NCI-H1417 (cell line): Measurements from ENCODE around the gene G6PC2.
"Not testable (repeated sequence)": the region's sequence is repeated elsewhere in the genome, so short reads cannot be mapped to it uniquely, and the experiment has no call there.

ENCODE experiments used
- DNase-seq, 3 experiments: peaks; one replicate each; lab custom pipeline; 2025; lab: John Stamatoyannopoulos, UW

Gene G6PC2

GRCh38 chr2:168907940-168908662 is 7.0 kb downstream of the G6PC2 start:
- DNase-seq: no peak

- DNase-seq: no peak
Observed at GRCh38 chr2:168910330-168910729, 9.2 kb downstream of the G6PC2 start.

GRCh38 chr2:168912466-168912865 is 11.4 kb downstream of the G6PC2 start:
- no peak for DNase-seq

- no peak for DNase-seq
Observed at GRCh38 chr2:168912901-168913369, 11.8 kb downstream of the G6PC2 start.

GRCh38 chr2:168913495-168913894 is 12.4 kb downstream of the G6PC2 start:
- DNase-seq: no peak

GRCh38 chr2:168915441-168916330 is 14.6 kb downstream of the G6PC2 start:
- DNase-seq: no peak

GRCh38 chr2:168916331-168916675 is 15.2 kb downstream of the G6PC2 start:
- DNase-seq: peak in 1 of 3 experiments; percentile 36

GRCh38 chr2:168920504-168921157 is 19.5 kb downstream of the G6PC2 start:
- peak in 2 of 3 experiments; percentile 27 to 35 for DNase-seq

GRCh38 chr2:168926621-168927386 is 25.7 kb downstream of the G6PC2 start:
- DNase-seq: no peak

GRCh38 chr2:168928113-168928831 is 27.2 kb downstream of the G6PC2 start:
- DNase-seq: peak in 1 of 3 experiments; percentile 0

GRCh38 chr2:168929031-168929430 is 27.9 kb downstream of the G6PC2 start:
- no peak for DNase-seq

GRCh38 chr2:168930242-168930641 is 29.2 kb downstream of the G6PC2 start:
- no peak for DNase-seq

GRCh38 chr2:168932174-168932573 is 31.1 kb downstream of the G6PC2 start:
- DNase-seq: not testable (repeated sequence)

GRCh38 chr2:168934826-168935225 is 33.7 kb downstream of the G6PC2 start:
- no peak for DNase-seq

- no peak for DNase-seq
Observed at GRCh38 chr2:168935810-168936581, 34.9 kb downstream of the G6PC2 start.

GRCh38 chr2:168939061-168939460 is 38.0 kb downstream of the G6PC2 start:
- DNase-seq: no peak

GRCh38 chr2:168939918-168940317 is 38.8 kb downstream of the G6PC2 start:
- no peak for DNase-seq

GRCh38 chr2:168941297-168941696 is 40.2 kb downstream of the G6PC2 start:
- DNase-seq: no peak

- no peak for DNase-seq
Observed at GRCh38 chr2:168944065-168944464, 43.0 kb downstream of the G6PC2 start.

- no peak for DNase-seq
Observed at GRCh38 chr2:168945508-168945907, 44.4 kb downstream of the G6PC2 start.
